ENCODE data around the gene CDC42EP5. TPM values are rescaled to one million over a fixed set of nuclear protein-coding genes. Genes with fewer than 3 reads are reported as not detected.

CDC42EP5 gene
- total and polyA plus RNA-seq, 10 of the 15 experiments (the other 5 are each of a cell fraction or from before 2014, with no cell fraction given): 0.42 to 1.8 (median 1.4) TPM; not detected in 6

- TF ChIP-seq RELB (IDR thresholded peaks at IDR 0.05; ENCODE audit: low read depth) (peak; percentile 57; the same call in 1 of the 2 replicates), ZNF207 (IDR thresholded peaks at IDR 0.05; ENCODE audit: borderline replicate concordance) (no peak), SKIL (IDR thresholded peaks at IDR 0.05; ENCODE audit: low read depth, poor library complexity, severe bottlenecking) (no peak), TBL1XR1 (IDR thresholded peaks at IDR 0.05; ENCODE audit: low read depth, low read length) (no peak), USF1 (IDR thresholded peaks at IDR 0.05; ENCODE audit: borderline replicate concordance, extremely low read length, insufficient read depth, low read depth, low read length) (no peak), NFIC (IDR thresholded peaks at IDR 0.05; ENCODE audit: low read depth, low read length) (peak; percentile 46), YY1 (IDR thresholded peaks at IDR 0.05; ENCODE audit: low read depth, low read length) (no peak), SPI1 (IDR thresholded peaks at IDR 0.05; ENCODE audit: borderline replicate concordance, insufficient read depth, low read depth, low read length) (peak; percentile 82), ASH2L (IDR thresholded peaks at IDR 0.05; ENCODE audit: borderline replicate concordance, low read depth) (no peak), BCL3 (IDR thresholded peaks at IDR 0.05; ENCODE audit: borderline replicate concordance, insufficient read depth, low read depth, low read length, poor library complexity, severe bottlenecking) (no peak), KAT2A (conservative IDR thresholded peaks at IDR 0.05; ENCODE audit: control insufficient read depth, low read depth, low read length) (no peak), CREB1 (IDR thresholded peaks at IDR 0.05; ENCODE audit: low read depth) (no peak), E4F1 (IDR thresholded peaks at IDR 0.05; ENCODE audit: borderline replicate concordance, partially characterized antibody) (no peak), ZNF217 (IDR thresholded peaks at IDR 0.05) (no peak), YBX1 (IDR thresholded peaks at IDR 0.05) (no peak), CHD4 (IDR thresholded peaks at IDR 0.05) (no peak), PAX8 (IDR thresholded peaks at IDR 0.05) (no peak), NFYB (IDR thresholded peaks at IDR 0.05; ENCODE audit: insufficient read depth, low read depth, low read length) (no peak), MEF2B (IDR thresholded peaks at IDR 0.05; ENCODE audit: partially characterized antibody, poor library complexity, severe bottlenecking) (peak; percentile 59)
Measured at GRCh38 chr19:54521022-54521859, 48.1 kb upstream of the CDC42EP5 start (continued).

Measured in GM12878 (cell line).